Gastrocnemius medialis (tissue), 4 donors: ENCODE results near the gene EGLN2. TPM values are rescaled to one million over a fixed set of nuclear protein-coding genes. Genes with fewer than 3 reads are reported as not detected.
"Not testable (repeated sequence)": the region's sequence is repeated elsewhere in the genome, so short reads cannot be mapped to it uniquely, and the experiment has no call there.

ENCODE experiments used
- ATAC-seq, 2 donors: fragments of 150-250 bp; one replicate each; pipeline ENCODE4 v1.9.1; 2016
- DNase-seq, 2 donors: peaks; one replicate each; pipeline ENCODE4 v3.0.0-alpha.2; 2019
- H3K27ac ChIP-seq, 4 donors: fragments of 200-600 bp; sonication (generic); 1 replicate in 1 of 4; 2 replicates in 3 of 4; pipeline ENCODE4 v1.5.1; 2016 to 2018; ENCODE audit warnings: mild to moderate bottlenecking in 2 of 4, moderate library complexity in 1 of 4
- H3K27me3 ChIP-seq, 3 donors: fragments of 200-600 bp; sonication (generic) in 2 of 3; 1 replicate in 1 of 3; 2 replicates in 2 of 3; pipeline versions ENCODE4 v1.5.1 to v1.6.0; 2016 to 2019; ENCODE audit warnings: mild to moderate bottlenecking in 1 of 3, moderate library complexity in 1 of 3
- H3K36me3 ChIP-seq, 2 donors: fragments of 200-600 bp; sonication (generic) in 1 of 2; one replicate each; pipeline ENCODE4 v1.5.1; 2017 to 2018
- H3K4me1 ChIP-seq, 2 donors: fragments of 200-600 bp; sonication (generic) in 1 of 2; one replicate each; pipeline ENCODE4 v1.5.1; 2016 to 2017; ENCODE audit warnings: mild to moderate bottlenecking in 2 of 2
- H3K4me3 ChIP-seq, 4 donors: fragments of 200-600 bp; sonication (generic) in 3 of 4; 1 replicate in 1 of 4; 2 replicates in 3 of 4; pipeline ENCODE4 v1.5.1; 2016 to 2019; ENCODE audit warnings: mild to moderate bottlenecking in 2 of 4
- H3K9me3 ChIP-seq, 3 donors: fragments of 200-600 bp; sonication (generic) in 2 of 3; 1 replicate in 1 of 3; 2 replicates in 2 of 3; pipeline ENCODE4 v1.5.1; 2016 to 2019
- POLR2A ChIP-seq, 2 donors: fragments of 450-650 bp; IDR thresholded peaks; one replicate each; pipeline ENCODE4 v1.6.1; 2017; ENCODE audit warnings: antibody characterized with exemption in 2 of 2, mild to moderate bottlenecking in 2 of 2, moderate library complexity in 2 of 2
- in situ Hi-C, 4 donors: fragments of 200-750 bp; cut with MboI; loops; one replicate each; pipeline versions ENCODE4 v1.15.0 to v1.8.0; 2017; ENCODE audit warnings: low sequenced_read_pairs in 4 of 4
- intact Hi-C: fragments of 100-400 bp; cut with DNase I; formaldehyde crosslinking; loops from one replicate; pipeline ENCODE4 v1.15.1; 2023; ENCODE audit warnings: low total_unique reads
- total RNA-seq, 4 donors: library from RNA; depleted of rRNA; stranded (reverse); fragments of >200 nt; gene quantifications; one replicate each; pipeline versions ENCODE4 v1.1.0 to v1.2.3, GENCODE V29; 2016
- TF ChIP-seq, protein P1 (sequence below), 5 experiments: fragments of 450-650 bp in 3 of 5; fragments of 200-600 bp in 2 of 5; sonication (generic) in 2 of 5; IDR thresholded peaks in 4 of 5; conservative IDR thresholded peaks in 1 of 5; 1 replicate in 4 of 5; 2 replicates in 1 of 5; pipeline ENCODE4 v1.5.1; 2016 to 2019; ENCODE audit warnings: antibody characterized with exemption in 5 of 5, mild to moderate bottlenecking in 3 of 5, moderate library complexity in 3 of 5

Gene EGLN2
- total RNA-seq, 4 donors from 2014 or later: 42.7 to 56.6 (median 47.9) TPM

DNA sequence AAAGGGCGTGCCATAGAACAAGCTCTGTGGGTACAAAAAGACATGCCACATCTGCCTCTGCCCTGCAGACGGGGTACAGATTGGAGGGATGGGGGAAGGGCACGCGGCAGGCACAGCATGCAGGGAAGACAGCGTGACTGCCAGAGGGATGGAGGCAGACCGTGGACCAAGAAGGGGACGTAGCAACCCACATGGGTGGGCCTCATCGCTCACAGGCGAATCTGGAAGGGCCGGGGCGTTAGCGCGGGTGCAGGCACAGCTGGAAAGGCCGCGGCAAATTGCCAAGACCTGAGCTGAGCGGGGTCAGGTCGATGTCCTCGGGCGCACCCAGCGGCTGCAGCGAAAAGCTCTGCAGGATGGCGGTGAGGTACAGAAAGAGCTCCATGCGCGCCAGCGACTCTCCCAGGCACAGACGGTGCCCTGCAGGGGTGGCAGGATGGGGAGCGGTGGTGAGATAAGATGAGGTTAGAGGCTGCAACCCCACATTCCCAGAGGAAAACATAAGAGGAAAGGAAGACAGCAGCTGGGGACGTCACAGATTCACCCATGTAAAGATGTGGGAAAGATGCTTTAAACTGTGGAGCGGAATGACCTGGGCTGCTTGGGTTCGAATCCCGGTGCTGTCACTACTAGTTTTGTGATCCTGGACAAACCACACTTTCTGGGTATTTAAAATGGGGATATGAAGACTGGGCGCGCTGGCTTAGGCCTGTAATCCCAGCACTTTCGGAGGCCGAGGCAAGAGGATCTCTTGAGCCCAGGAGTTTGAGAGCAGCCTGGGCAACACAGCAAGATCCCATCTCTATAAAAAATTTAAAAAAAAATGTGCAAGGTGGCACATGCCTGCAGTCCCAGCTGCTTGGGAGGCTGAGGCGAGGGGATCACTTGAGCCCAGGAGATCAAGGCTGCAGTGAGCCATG is 19.7 kb downstream of the EGLN2 start:
- H3K36me3 ChIP-seq, H3K27me3 ChIP-seq, H3K9me3 ChIP-seq: not testable (repeated sequence)
- peaks cover 15 to 23% of the 10 kb centered on the region in 2 donors for H3K4me1 ChIP-seq
- peak overlapping the region in 3 of 4 donors; percentile 17 to 53 (median 23) for H3K4me3 ChIP-seq
- peak in 1 of 2 donors; percentile 51 for ATAC-seq
- peak overlapping the region in 2 of 4 donors; percentile 41 to 59 for H3K27ac ChIP-seq
- peak in 1 of 2 donors; percentile 59 for DNase-seq
- intact Hi-C loops (loop anchor here (1.0 kb wide), 1 partner anchor 156 kb away; no protein-coding TSS in a partner anchor), in situ Hi-C loops (loop anchor here in 2 of 4 donors (5.0 to 10.0 kb wide), 2 partner anchors 64 to 156 kb away; partner anchors contain the start of genes ACTMAP (in 1 of the 2) and SNRPA (in 1 of the 2))
- TF ChIP-seq, protein P1, sequence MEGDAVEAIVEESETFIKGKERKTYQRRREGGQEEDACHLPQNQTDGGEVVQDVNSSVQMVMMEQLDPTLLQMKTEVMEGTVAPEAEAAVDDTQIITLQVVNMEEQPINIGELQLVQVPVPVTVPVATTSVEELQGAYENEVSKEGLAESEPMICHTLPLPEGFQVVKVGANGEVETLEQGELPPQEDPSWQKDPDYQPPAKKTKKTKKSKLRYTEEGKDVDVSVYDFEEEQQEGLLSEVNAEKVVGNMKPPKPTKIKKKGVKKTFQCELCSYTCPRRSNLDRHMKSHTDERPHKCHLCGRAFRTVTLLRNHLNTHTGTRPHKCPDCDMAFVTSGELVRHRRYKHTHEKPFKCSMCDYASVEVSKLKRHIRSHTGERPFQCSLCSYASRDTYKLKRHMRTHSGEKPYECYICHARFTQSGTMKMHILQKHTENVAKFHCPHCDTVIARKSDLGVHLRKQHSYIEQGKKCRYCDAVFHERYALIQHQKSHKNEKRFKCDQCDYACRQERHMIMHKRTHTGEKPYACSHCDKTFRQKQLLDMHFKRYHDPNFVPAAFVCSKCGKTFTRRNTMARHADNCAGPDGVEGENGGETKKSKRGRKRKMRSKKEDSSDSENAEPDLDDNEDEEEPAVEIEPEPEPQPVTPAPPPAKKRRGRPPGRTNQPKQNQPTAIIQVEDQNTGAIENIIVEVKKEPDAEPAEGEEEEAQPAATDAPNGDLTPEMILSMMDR (IDR thresholded peaks at IDR 0.05 in 4 of 5, conservative IDR thresholded peaks at IDR 0.05 in 1 of 5): peak in 1 of 5 experiments; percentile 25

DNA sequence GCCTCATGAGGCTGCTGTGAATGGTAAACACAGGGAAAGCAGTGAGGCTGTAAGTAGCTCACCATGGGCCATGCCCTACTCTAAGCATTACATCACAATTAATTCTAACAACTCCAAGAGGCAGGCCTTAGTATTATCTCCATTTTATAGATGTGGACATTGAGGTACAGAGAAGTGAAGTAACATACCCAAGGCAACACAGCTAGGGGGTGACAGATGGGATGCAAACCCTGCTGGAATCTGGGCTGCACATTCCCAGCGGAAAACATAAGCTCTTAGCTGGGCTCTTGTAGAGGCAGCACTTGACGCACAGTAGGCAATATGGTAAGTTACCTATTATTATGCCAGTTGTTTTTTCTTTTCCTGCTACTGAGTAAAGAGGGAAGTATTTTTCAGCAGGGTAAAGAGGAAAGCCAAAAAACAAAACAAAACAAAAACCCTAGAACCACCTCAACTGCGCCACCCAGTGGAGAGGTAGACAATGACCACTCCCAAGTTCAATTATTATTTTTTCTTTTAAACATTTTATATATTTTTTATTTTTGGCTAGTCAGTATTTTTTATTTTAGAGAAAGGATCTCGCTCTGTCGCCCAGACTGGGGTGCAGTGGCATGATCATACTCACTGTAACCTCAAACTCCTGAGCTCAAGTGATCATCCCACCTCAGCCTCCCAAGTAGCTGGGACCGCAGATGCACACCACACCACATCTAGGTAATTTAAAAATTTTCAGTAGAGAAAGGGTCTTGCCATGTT is 20.7 kb downstream of the EGLN2 start:
- H3K27ac ChIP-seq: peak overlapping the region in 2 of 4 donors; percentile 57 to 60
- H3K4me1 ChIP-seq: peaks cover 15 to 23% of the 10 kb centered on the region in 2 donors
- TF ChIP-seq, protein P1 (IDR thresholded peaks at IDR 0.05 in 4 of 5, conservative IDR thresholded peaks at IDR 0.05 in 1 of 5): peak; percentile 70 to 86 (median 82)
- H3K9me3 ChIP-seq, H3K36me3 ChIP-seq, H3K4me3 ChIP-seq, DNase-seq, H3K27me3 ChIP-seq: not testable (repeated sequence)
- peak; percentile 42 to 66 for ATAC-seq
- intact Hi-C loops (loop anchor here (1.0 kb wide), 1 partner anchor 157 kb away; no protein-coding TSS in a partner anchor), in situ Hi-C loops (loop anchor here (5.0 to 10.0 kb wide), 3 partner anchors 65 to 165 kb away; partner anchors contain the start of genes ACTMAP (in 1 of the 4) and SNRPA (in 1 of the 4))

DNA sequence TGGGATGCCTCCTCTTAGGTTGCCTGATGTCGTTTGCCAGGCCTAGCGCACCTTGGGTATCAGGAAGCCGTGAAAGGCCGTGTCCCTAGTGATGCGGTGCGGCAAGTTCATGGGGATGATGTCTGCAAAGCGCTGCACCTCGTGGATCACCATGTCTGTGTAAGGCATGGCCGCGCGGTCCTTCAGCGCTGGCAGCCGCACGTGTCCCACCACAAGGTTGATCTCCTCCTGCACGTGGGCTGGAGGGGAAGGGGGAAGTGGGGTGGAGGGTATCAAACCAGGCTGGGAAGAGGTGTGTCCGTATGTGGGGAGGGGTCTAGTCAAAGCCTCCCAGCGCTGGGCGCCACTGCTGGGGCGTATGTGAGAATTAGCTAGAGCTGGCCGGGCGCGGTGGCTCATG is 23.2 kb downstream of the EGLN2 start:
- Histone ChIP-seq H3K36me3 (no peaks in the 10 kb centered on the region), H3K4me1 (peaks cover 15 to 23% of the 10 kb centered on the region in 2 donors), H3K9me3 (no peaks in the 10 kb centered on the region), H3K27me3 (no peaks in the 10 kb centered on the region), H3K4me3 (no peak overlapping the region), H3K27ac (no peak overlapping the region)
- DNase-seq (no peak), ATAC-seq (no peak)
- intact Hi-C loops (no loop called here), in situ Hi-C loops (loop anchor here in 3 of 4 donors (5.0 to 10.0 kb wide), 2 partner anchors 160 to 167 kb away; no protein-coding TSS in a partner anchor)
- TF ChIP-seq POLR2A (IDR thresholded peaks at IDR 0.05): no peak
- TF ChIP-seq, protein P1 (IDR thresholded peaks at IDR 0.05 in 4 of 5, conservative IDR thresholded peaks at IDR 0.05 in 1 of 5): no peak

DNA sequence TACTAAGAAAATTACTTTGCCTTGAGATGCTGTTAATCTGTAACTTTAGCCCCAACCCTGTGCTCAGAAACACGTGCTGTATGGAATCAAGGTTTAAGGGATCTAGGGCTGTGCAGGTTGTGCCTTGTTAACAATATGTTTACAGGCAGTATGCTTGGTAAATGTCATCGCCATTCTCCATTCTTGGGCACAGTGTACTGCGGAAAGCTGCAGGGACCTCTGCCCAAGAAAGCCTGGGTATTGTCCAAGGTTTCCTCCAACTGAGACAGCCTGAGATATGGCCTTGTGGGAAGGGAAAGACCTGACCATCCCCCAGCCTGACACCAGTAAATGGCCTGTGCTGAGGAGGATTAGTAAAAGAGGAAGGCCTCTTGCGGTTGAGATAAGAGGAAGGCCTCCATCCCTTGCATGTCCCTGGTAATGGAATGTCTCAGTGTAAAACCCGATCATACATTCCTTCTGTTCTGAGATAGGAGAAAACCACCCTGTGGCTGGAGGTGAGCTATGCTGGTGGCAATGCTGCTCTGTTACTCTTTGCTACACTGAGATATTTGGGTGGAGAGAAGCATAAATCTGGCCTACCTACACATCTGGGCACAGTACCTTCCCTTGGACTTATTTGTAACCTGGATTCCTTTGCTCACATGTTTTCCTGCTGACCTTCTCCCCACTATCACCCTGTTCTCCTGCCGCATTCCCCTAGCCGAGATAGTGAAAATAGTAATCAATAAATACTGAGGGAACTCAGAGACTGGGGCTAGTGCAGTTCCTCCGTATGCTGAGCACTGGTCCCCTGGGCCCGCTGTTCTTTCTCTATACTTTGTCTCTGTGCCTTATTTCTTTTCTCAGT is 23.9 kb downstream of the EGLN2 start:
- H3K9me3 ChIP-seq, H3K4me3 ChIP-seq, intact Hi-C loops, H3K36me3 ChIP-seq, H3K27me3 ChIP-seq, ATAC-seq, DNase-seq: not testable (repeated sequence)
- peak overlapping the region in 1 of 4 donors; percentile 24 for H3K27ac ChIP-seq
- in situ Hi-C loops: loop anchor here in 3 of 4 donors (5.0 to 10.0 kb wide), 2 partner anchors 161 to 168 kb away; no protein-coding TSS in a partner anchor
- peaks cover 15 to 23% of the 10 kb centered on the region in 2 donors for H3K4me1 ChIP-seq

DNA sequence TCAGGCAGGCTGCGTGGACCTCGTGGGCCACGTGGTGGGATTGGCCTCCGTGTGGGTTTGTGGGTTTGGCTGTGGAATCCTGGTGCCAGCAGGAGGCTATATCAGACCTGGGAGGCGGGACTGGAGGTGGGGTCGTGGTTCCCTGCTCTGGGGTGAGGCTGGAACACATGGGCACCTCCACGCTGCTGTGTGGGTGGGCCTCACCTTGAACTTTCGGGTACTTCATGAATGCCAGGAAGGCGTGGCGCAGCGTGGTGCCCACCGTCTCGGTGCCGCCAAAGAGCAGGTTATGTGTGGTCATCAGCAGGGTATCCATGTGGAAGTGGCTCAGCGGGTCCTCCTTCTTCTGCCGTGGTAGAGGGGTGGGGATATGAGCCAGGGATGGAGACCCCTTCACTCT is 25.9 kb downstream of the EGLN2 start:
- DNase-seq, intact Hi-C loops, H3K36me3 ChIP-seq, H3K27me3 ChIP-seq, ATAC-seq, H3K27ac ChIP-seq, H3K4me3 ChIP-seq, H3K9me3 ChIP-seq, H3K4me1 ChIP-seq: not testable (repeated sequence)
- in situ Hi-C loops: loop anchor here in 3 of 4 donors (5.0 to 10.0 kb wide), 2 partner anchors 163 to 170 kb away; no protein-coding TSS in a partner anchor

DNA sequence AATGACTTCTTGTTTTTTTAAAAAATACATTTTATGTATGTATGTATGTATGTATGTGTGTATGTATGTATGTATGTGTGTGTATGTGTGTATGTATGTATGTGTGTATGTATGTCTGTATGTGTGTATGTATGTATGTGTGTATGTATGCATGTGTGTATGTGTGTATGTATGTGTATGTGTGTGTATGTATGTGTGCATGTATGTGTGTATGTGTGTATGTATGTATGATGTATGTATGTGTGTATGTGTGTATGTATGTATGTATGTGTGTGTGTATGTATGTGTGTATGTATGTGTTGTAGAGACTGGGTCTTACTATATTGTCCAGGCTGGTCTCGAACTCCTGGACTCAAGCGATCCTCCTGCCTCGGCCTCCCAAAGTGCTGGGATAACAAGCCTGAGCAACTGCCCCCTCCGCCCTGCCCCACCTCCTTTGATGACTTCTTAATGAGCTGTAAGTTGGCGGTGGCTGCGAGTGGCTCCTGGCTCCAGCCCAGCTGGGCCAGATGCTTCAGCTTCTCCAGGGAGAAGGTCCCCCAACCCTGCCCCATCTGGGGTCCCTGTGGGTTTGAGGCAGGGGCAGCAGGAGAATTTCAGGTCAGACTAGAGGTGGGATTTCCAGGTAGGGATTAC is 26.6 kb downstream of the EGLN2 start:
- intact Hi-C loops, ATAC-seq, H3K36me3 ChIP-seq, H3K9me3 ChIP-seq, H3K27me3 ChIP-seq, H3K27ac ChIP-seq, H3K4me3 ChIP-seq, H3K4me1 ChIP-seq, DNase-seq: not testable (repeated sequence)
- in situ Hi-C loops: loop anchor here in 1 of 4 donors (10.0 kb wide), 1 partner anchor 171 kb away; no protein-coding TSS in a partner anchor

DNA sequence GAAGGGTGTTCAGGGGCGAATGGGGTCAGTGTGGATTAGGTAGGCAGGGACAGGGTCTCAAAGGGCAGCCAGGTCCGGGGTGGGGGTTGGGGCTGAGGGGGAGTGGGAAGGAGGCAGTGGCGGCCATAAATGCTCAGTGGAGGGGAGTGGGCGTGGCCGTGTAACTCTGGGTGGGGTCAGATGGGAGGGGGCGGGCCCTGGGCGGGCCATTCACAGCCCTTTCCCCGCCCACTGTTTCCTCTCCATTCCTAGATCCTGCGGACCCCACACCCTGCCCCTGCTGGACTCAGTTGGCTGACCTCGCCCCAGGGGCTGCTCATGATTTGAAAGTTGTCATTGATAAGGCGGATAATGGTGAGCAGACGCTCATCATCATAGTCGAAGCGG is 27.3 kb downstream of the EGLN2 start:
- H3K36me3 ChIP-seq, DNase-seq, H3K4me3 ChIP-seq, H3K4me1 ChIP-seq, intact Hi-C loops, ATAC-seq, H3K9me3 ChIP-seq, H3K27me3 ChIP-seq, H3K27ac ChIP-seq: not testable (repeated sequence)
- in situ Hi-C loops: loop anchor here in 1 of 4 donors (10.0 kb wide), 1 partner anchor 172 kb away; no protein-coding TSS in a partner anchor
